PFSK-1 (cell line): ENCODE measurements around the gene THYN1.

Source experiments
- POLR2AphosphoS5 ChIP-seq: IDR thresholded peaks from 2 replicates; pipeline ENCODE4 v1.6.1; 2012; ENCODE audit warnings: low read depth, mild to moderate bottlenecking, control low read depth, low read length, moderate library complexity
- REST ChIP-seq, 2 experiments: IDR thresholded peaks; 2 replicates each; pipeline versions ENCODE4 v1.6.1 to v1.8.0; 2011 to 2012; ENCODE audit warnings: low read depth in 2 of 2, low read length in 2 of 2, control low read depth in 1 of 2, inconsistent platforms in 1 of 2, mild to moderate bottlenecking in 1 of 2, moderate library complexity in 1 of 2; ENCODE audit not compliant: insufficient read depth in 1 of 2
- TAF1 ChIP-seq: IDR thresholded peaks from 2 replicates; pipeline ENCODE4 v1.6.1; 2012; ENCODE audit warnings: low read length, control low read depth, borderline replicate concordance; ENCODE audit not compliant: insufficient read depth

- TF ChIP-seq TAF1 (no peak), REST (IDR thresholded peaks at IDR 0.05; ENCODE audit: insufficient read depth in 1 of 2, low read depth in 2 of 2, low read length in 2 of 2) (no peak), POLR2AphosphoS5 (no peak)
These were observed 36.0 kb upstream of the THYN1 start for GRCh38 chr11:134289167-134289566.
